K562 (cell line): ENCODE measurements around the gene SIGLEC6. TPM values are rescaled to one million over a fixed set of nuclear protein-coding genes. Genes with fewer than 3 reads are reported as not detected.

Source experiments
- ARID3A ChIP-seq: IDR thresholded peaks from 2 replicates; pipeline ENCODE4 v1.6.1; 2012; ENCODE audit warnings: low read depth, low read length, improper control_type of control experiment, borderline replicate concordance
- BRD9 ChIP-seq: fragments of 450-650 bp; IDR thresholded peaks from 2 replicates; pipeline ENCODE4 v1.6.1; 2018; ENCODE audit warnings: low read depth; ENCODE audit not compliant: partially characterized antibody
- CBX5 ChIP-seq: IDR thresholded peaks from 2 replicates; pipeline ENCODE4 v1.6.1; 2014; ENCODE audit warnings: low read depth, borderline replicate concordance
- ETV5 ChIP-seq: sonication (generic); formaldehyde crosslinking; IDR thresholded peaks from 2 replicates; pipeline ENCODE4 v1.4.0; 2020; ENCODE audit warnings: low read depth, mild to moderate bottlenecking, missing genetic modification reagents
- L3MBTL2 ChIP-seq: fragments of 450-650 bp; IDR thresholded peaks from 2 replicates; pipeline ENCODE4 v1.6.1; 2016; ENCODE audit warnings: mild to moderate bottlenecking, moderate library complexity
- ZC3H8 ChIP-seq: fragments of 450-650 bp; IDR thresholded peaks from 2 replicates; pipeline ENCODE4 v1.6.1; 2017
- ZNF282 ChIP-seq: sonication (generic); formaldehyde crosslinking; IDR thresholded peaks from 2 replicates; pipeline ENCODE4 v1.8.1; 2023; ENCODE audit warnings: missing genetic modification reagents
- ZNF75A ChIP-seq: fragments of 450-650 bp; formaldehyde crosslinking; IDR thresholded peaks from 2 replicates; pipeline ENCODE4 v1.4.0; 2020; ENCODE audit warnings: mild to moderate bottlenecking
- ZNF766 ChIP-seq: fragments of 200-800 bp; sonication (Bioruptor generic); conservative IDR thresholded peaks from 2 replicates; pipeline ENCODE4 v1.6.1; 2016; ENCODE audit warnings: missing genetic modification characterization, missing compliant biosample characterization
- polyA plus RNA-seq, 8 experiments: library from polyadenylated mRNA; depleted of rRNA in 4 of 8; stranded (reverse) in 5 of 8; unstranded in 3 of 8; fragments of >200 nt; fragmentation: Nextera tagmentation in 2 of 8; fragmentation: Illumina TruSeq in 1 of 8; extraction: Ambion mirVana in 2 of 8; extraction: Trizol in 1 of 8; gene quantifications; 2 replicates each; pipeline versions ENCODE4 v1.2.1 to v1.2.3, GENCODE V29; 2011 to 2014; ENCODE audit warnings: inconsistent platforms in 1 of 8, missing spikeins in 1 of 8
- total RNA-seq, 7 experiments: library from RNA; depleted of rRNA in 6 of 7; stranded (reverse); fragments of >200 nt in 6 of 7; fragmentation: Illumina TruSeq in 2 of 7; extraction: Trizol in 2 of 7; gene quantifications; 2 replicates each; pipeline versions ENCODE4 v1.2.1 to v1.2.3, GENCODE V29; 2011 to 2021; ENCODE audit warnings: low replicate concordance in 1 of 7

The SIGLEC6 gene
- total and polyA plus RNA-seq, 9 of the 15 experiments (the other 6 are each of a cell fraction or from before 2014, with no cell fraction given): 0.03 to 17.5 (median 0.71) TPM

DNA sequence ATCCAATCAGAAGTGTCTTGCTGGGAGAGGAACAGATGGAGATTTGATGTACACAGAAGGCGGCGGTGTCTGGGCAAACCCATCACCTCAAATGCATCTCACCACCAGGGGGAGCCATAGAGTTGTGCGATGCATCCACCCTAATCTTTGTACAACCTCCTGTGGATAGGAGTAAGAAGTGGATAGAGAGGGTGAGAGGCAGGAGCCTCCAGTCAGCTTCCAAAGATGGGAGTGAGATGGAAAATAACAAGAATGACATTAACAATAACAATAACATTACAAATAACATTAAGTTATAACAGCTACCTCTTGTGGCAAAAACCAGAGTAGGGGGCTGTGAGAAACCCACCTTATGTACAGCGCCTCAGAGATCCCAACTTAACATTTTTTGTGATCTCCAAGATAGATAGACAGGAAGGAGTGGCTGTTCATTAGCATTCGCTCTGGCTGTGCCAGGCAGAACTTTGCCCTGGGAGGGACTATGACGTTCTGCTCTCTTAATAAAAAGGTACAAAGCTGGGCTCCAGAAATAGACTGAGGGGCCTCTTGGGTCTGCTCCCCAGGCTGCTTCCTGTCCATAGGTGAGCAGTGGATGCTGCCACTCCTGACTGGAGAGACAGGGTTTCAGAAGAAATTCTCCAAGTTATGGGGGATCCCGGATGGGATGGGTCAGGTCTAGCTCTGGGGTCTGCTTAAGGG, 58.3 kb downstream of the SIGLEC6 start (continued):
- 0 out of 2 replicates have a peak, but pooled peaks have one; percentile 42 for TF ChIP-seq ZNF766
- no peak for TF ChIP-seq ETV5
- no peak for TF ChIP-seq ZNF75A (CRISPR knock-in tag)
- TF ChIP-seq ZC3H8: no peak
- 0 out of 2 replicates have a peak, but pooled peaks have one; percentile 44 for TF ChIP-seq L3MBTL2
- no peak for TF ChIP-seq ZNF282 (CRISPR knock-in tag)
- TF ChIP-seq ARID3A: peak; percentile 36; the same call in 1 of the 2 replicates
- peak; percentile 67 for TF ChIP-seq BRD9
- TF ChIP-seq CBX5: 0 out of 2 replicates have a peak, but pooled peaks have one; percentile 53
